Measurements from ENCODE around the gene CDKAL1.
A peak's percentile ranks its signal among the peaks of the same experiment; 100 is the strongest.
"Not testable (repeated sequence)": the region's sequence is repeated elsewhere in the genome, so short reads cannot be mapped to it uniquely, and the experiment has no call there.

Gene CDKAL1

DNA sequence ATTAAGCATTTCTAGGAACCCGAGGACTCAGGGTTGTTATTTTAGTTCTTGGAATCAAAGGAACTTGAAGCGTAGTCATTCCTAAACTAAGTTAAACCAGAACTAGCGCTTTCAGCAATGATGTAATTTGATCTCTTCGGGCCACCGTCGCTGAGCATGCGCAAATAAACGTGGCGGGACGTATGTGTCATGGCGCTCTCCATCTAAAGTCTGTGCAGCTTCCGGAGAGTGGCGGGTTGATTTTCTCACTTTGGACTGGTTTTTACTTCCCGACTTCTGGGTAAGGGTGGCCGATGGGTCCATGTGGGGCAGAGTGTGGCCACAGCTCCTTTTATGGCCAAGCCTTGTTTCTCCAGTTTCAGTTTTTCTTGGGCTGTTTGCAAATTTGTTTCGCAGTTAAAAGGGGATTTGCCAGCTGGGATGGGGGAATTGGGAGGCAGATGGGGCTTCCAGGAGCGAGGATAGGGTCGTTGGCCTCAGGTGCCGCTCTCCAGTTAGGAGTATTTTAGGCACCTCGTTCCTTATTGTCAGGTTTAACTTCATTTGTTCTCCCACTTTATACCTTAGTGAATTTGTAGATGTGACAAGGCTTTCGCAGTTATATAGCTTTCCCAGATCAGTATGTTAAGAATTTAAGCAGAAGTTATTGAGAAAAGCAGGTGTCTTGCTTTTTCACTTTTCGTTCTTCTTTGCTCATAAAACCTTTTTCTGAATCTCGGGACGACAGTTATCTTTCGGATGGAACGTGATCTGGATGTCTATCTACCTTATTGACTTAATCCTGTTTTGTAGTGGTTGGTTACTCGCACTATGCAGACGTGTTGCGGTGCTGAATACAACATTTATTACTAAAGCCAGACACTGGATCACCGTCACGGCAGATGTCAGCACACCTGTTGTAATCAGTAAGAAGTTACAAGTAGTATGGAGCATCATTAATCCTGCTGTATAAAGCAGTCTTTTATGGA is at the start of gene CDKAL1:
TSS of gene CDKAL1 (plus strand) at position 163 of the 968 bp plus-strand sequence. CDS start 11,894 bp downstream, outside the sequence.
- peak within 1 kb of the TSS; percentile 86 to 95 for H3K9ac ChIP-seq (ENCODE audit: low read length in 2 of 2)
- H3K27me3 ChIP-seq (ENCODE audit: control insufficient read depth in 1 of 2, insufficient read depth in 2 of 2, low read length in 2 of 2): no peaks in the 10 kb centered on the region
- no peaks in the 10 kb centered on the region for H3K9me3 ChIP-seq (ENCODE audit: control insufficient read depth in 2 of 2, low read length in 2 of 2)
- peak within 1 kb of the TSS; percentile 91 to 94 for H3K4me3 ChIP-seq (ENCODE audit: low read length in 2 of 2)
- peaks cover 4% of the 10 kb centered on the region in 2 donors for H3K36me3 ChIP-seq (ENCODE audit: control insufficient read depth in 2 of 2, insufficient read depth in 2 of 2, low read length in 2 of 2)
- peaks cover 12% of the 10 kb centered on the region for H3K4me1 ChIP-seq (ENCODE audit: control insufficient read depth, insufficient read depth, low read length)
- peak within 1 kb of the TSS; percentile 83 for H3K27ac ChIP-seq (ENCODE audit: low read length)

DNA sequence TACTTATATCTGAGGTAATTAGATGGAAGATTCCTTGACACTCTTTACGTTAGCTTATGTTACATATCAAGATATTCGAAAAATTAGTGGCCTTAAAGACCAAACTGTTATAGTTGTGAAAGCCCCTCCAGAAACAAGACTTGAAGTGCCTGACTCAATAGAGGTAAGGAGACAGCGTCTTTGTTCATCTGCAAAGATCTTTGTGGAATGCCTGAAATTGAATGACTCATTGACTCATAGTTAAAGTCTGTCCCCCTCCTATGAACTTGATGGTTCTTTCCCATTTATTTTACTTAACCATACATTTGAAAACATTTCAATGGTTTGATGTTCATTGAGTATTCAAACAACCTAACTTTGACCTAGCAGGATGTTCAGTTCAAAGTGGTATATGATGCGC is 47.6 kb upstream of the CDKAL1 start:
- Histone ChIP-seq H3K27me3 (ENCODE audit: control insufficient read depth in 1 of 2, insufficient read depth in 2 of 2, low read length in 2 of 2) (no peaks in the 10 kb centered on the region), H3K27ac (ENCODE audit: low read length) (no peak overlapping the region), H3K4me1 (ENCODE audit: control insufficient read depth, insufficient read depth, low read length) (no peaks in the 10 kb centered on the region), H3K9ac (ENCODE audit: low read length in 2 of 2) (no peak overlapping the region), H3K4me3 (ENCODE audit: low read length in 2 of 2) (no peak overlapping the region), H3K9me3 (ENCODE audit: control insufficient read depth in 2 of 2, low read length in 2 of 2) (no peaks in the 10 kb centered on the region), H3K36me3 (ENCODE audit: control insufficient read depth in 2 of 2, insufficient read depth in 2 of 2, low read length in 2 of 2) (peaks cover 10 to 11% of the 10 kb centered on the region in 2 donors)

DNA sequence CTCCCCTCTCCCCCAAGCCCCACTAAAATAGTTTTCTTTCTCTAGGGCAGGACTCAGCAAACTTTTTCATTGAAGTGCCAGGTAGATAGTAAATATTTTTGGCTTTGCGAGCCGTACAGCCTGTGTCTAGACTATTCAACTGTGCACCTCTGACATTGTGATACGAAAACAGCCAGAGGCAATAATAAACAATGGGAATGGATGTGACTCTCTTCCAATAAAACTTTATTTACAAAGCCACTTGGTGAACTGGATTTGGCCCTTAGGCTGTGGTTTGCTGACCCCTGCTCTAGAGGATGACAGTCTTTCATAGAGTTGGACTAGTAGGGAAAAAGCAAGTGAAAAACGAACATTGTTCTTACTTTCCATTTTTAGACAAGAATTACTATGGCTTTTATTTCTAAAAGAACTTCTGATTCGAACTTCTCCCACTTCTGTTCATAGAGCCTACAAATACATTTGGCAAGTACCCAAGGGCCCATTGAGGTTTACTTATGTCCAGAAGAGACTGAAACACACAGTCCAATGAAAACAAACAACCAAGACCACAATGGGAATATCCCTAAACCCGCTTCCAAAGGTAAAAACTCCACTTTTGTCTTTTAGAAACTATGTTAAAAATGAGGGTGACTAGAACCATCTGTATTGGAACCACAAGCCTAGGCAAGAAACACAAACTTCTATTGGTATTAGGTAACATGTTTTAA is 46.4 kb upstream of the CDKAL1 start:
- Histone ChIP-seq H3K9ac (ENCODE audit: low read length in 2 of 2) (no peak overlapping the region), H3K36me3 (ENCODE audit: control insufficient read depth in 2 of 2, insufficient read depth in 2 of 2, low read length in 2 of 2) (peaks cover 8 to 10% of the 10 kb centered on the region in 2 donors), H3K4me3 (ENCODE audit: low read length in 2 of 2) (no peak overlapping the region), H3K9me3 (ENCODE audit: control insufficient read depth in 2 of 2, low read length in 2 of 2) (no peaks in the 10 kb centered on the region), H3K27me3 (ENCODE audit: control insufficient read depth in 1 of 2, insufficient read depth in 2 of 2, low read length in 2 of 2) (no peaks in the 10 kb centered on the region), H3K27ac (ENCODE audit: low read length) (no peak overlapping the region), H3K4me1 (ENCODE audit: control insufficient read depth, insufficient read depth, low read length) (no peaks in the 10 kb centered on the region)

- no peak overlapping the region for H3K9ac ChIP-seq (ENCODE audit: low read length in 2 of 2)
- no peaks in the 10 kb centered on the region for H3K4me1 ChIP-seq (ENCODE audit: control insufficient read depth, insufficient read depth, low read length)
- no peak overlapping the region for H3K4me3 ChIP-seq (ENCODE audit: low read length in 2 of 2)
- no peaks in the 10 kb centered on the region for H3K9me3 ChIP-seq (ENCODE audit: control insufficient read depth in 2 of 2, low read length in 2 of 2)
- H3K36me3 ChIP-seq (ENCODE audit: control insufficient read depth in 2 of 2, insufficient read depth in 2 of 2, low read length in 2 of 2): peaks cover 4 to 10% of the 10 kb centered on the region in 2 donors
- no peak overlapping the region for H3K27ac ChIP-seq (ENCODE audit: low read length)
- no peaks in the 10 kb centered on the region for H3K27me3 ChIP-seq (ENCODE audit: control insufficient read depth in 1 of 2, insufficient read depth in 2 of 2, low read length in 2 of 2)
These were observed 43.7 kb upstream of the CDKAL1 start for GRCh38 chr6:20490591-20490990.

GRCh38 chr6:20492099-20492498 is 42.2 kb upstream of the CDKAL1 start:
- no peaks in the 10 kb centered on the region for H3K27me3 ChIP-seq (ENCODE audit: control insufficient read depth in 1 of 2, insufficient read depth in 2 of 2, low read length in 2 of 2)
- H3K27ac ChIP-seq (ENCODE audit: low read length): no peak overlapping the region
- no peaks in the 10 kb centered on the region for H3K4me1 ChIP-seq (ENCODE audit: control insufficient read depth, insufficient read depth, low read length)
- no peaks in the 10 kb centered on the region for H3K9me3 ChIP-seq (ENCODE audit: control insufficient read depth in 2 of 2, low read length in 2 of 2)
- no peak overlapping the region for H3K4me3 ChIP-seq (ENCODE audit: low read length in 2 of 2)
- H3K9ac ChIP-seq (ENCODE audit: low read length in 2 of 2): no peak overlapping the region
- peaks cover 4 to 10% of the 10 kb centered on the region in 2 donors for H3K36me3 ChIP-seq (ENCODE audit: control insufficient read depth in 2 of 2, insufficient read depth in 2 of 2, low read length in 2 of 2)

DNA sequence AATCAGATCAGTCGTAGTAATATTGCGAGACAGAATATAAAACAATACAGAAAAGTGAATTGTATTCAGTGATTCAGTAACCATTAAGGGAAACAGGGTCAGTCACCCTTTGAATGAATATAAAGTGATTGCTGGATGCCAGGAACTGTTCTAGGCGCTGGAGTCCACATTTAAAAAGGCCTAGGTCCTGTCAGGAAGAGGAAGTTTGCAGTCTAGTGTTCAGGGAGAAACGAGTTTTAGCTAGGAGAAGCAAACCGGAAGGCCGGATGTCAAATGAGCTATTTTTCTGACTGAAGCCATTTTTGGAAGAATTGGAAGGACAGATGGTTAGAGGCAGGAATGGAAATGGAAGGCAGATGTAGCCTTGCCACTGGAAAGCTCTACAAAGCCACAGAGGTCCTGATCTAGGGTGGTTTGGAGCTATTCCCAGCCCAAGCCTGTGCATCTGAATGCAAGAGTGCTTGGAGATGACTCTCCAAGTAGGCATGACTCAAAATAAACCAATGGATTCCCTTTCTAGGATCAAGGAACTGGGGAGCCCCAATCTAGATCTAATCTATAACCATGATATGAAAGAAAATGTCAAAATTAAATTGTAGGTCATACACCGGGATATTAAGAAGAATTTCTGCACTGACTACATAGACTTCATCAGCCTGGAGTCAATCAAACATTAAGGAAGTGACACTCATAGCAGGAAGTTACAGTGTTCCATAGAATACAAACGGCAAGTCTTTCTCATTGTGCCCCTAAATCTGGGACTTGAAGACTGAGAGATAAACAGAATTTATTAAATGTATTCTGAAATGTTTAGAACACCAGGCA is 36.8 kb upstream of the CDKAL1 start:
- no peak overlapping the region for H3K4me3 ChIP-seq (ENCODE audit: low read length in 2 of 2)
- no peak overlapping the region for H3K9ac ChIP-seq (ENCODE audit: low read length in 2 of 2)
- H3K27ac ChIP-seq (ENCODE audit: low read length): no peak overlapping the region
- no peaks in the 10 kb centered on the region for H3K36me3 ChIP-seq (ENCODE audit: control insufficient read depth in 2 of 2, insufficient read depth in 2 of 2, low read length in 2 of 2)
- H3K9me3 ChIP-seq (ENCODE audit: control insufficient read depth in 2 of 2, low read length in 2 of 2): no peaks in the 10 kb centered on the region
- H3K27me3 ChIP-seq (ENCODE audit: control insufficient read depth in 1 of 2, insufficient read depth in 2 of 2, low read length in 2 of 2): no peaks in the 10 kb centered on the region
- H3K4me1 ChIP-seq (ENCODE audit: control insufficient read depth, insufficient read depth, low read length): no peaks in the 10 kb centered on the region

DNA sequence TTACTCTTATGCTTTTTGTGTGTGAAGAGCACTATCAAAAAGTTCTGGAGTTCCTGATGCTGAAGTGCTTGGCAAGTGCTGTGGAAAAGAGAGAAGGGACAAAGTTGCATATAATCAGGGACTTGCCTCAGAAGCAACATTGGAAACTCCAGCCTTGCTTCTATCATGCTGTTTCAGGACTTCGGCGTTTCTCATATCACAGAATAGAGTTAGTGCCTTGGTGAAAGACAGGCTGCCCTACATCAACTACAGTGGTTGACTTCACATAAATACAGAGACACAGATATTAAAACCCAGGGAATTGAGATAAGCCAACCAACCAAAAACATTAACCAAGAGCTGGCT is 36.2 kb upstream of the CDKAL1 start:
- no peaks in the 10 kb centered on the region for H3K36me3 ChIP-seq (ENCODE audit: control insufficient read depth in 2 of 2, insufficient read depth in 2 of 2, low read length in 2 of 2)
- H3K9me3 ChIP-seq (ENCODE audit: control insufficient read depth in 2 of 2, low read length in 2 of 2): no peaks in the 10 kb centered on the region
- no peak overlapping the region for H3K9ac ChIP-seq (ENCODE audit: low read length in 2 of 2)
- no peaks in the 10 kb centered on the region for H3K4me1 ChIP-seq (ENCODE audit: control insufficient read depth, insufficient read depth, low read length)
- no peak overlapping the region for H3K27ac ChIP-seq (ENCODE audit: low read length)
- no peak overlapping the region for H3K4me3 ChIP-seq (ENCODE audit: low read length in 2 of 2)
- no peaks in the 10 kb centered on the region for H3K27me3 ChIP-seq (ENCODE audit: control insufficient read depth in 1 of 2, insufficient read depth in 2 of 2, low read length in 2 of 2)

- Histone ChIP-seq H3K9ac (ENCODE audit: low read length in 2 of 2) (no peak overlapping the region), H3K27me3 (ENCODE audit: control insufficient read depth in 1 of 2, insufficient read depth in 2 of 2, low read length in 2 of 2) (no peaks in the 10 kb centered on the region), H3K4me1 (ENCODE audit: control insufficient read depth, insufficient read depth, low read length) (no peaks in the 10 kb centered on the region), H3K4me3 (ENCODE audit: low read length in 2 of 2) (no peak overlapping the region), H3K27ac (ENCODE audit: low read length) (no peak overlapping the region), H3K36me3 (ENCODE audit: control insufficient read depth in 2 of 2, insufficient read depth in 2 of 2, low read length in 2 of 2) (no peaks in the 10 kb centered on the region), H3K9me3 (ENCODE audit: control insufficient read depth in 2 of 2, low read length in 2 of 2) (no peaks in the 10 kb centered on the region)
These were observed 25.0 kb upstream of the CDKAL1 start for GRCh38 chr6:20509212-20509611.

- Histone ChIP-seq H3K9me3 (ENCODE audit: control insufficient read depth in 2 of 2, low read length in 2 of 2) (no peaks in the 10 kb centered on the region), H3K27me3 (ENCODE audit: control insufficient read depth in 1 of 2, insufficient read depth in 2 of 2, low read length in 2 of 2) (no peaks in the 10 kb centered on the region), H3K4me1 (ENCODE audit: control insufficient read depth, insufficient read depth, low read length) (no peaks in the 10 kb centered on the region), H3K4me3 (ENCODE audit: low read length in 2 of 2) (no peak overlapping the region), H3K27ac (ENCODE audit: low read length) (no peak overlapping the region), H3K9ac (ENCODE audit: low read length in 2 of 2) (no peak overlapping the region), H3K36me3 (ENCODE audit: control insufficient read depth in 2 of 2, insufficient read depth in 2 of 2, low read length in 2 of 2) (no peaks in the 10 kb centered on the region)
These were observed 22.4 kb upstream of the CDKAL1 start for GRCh38 chr6:20511852-20512251.

GRCh38 chr6:20525208-20525607 is 9.0 kb upstream of the CDKAL1 start:
- not testable (repeated sequence) for H3K36me3 ChIP-seq (ENCODE audit: control insufficient read depth in 2 of 2, insufficient read depth in 2 of 2, low read length in 2 of 2); H3K27me3 ChIP-seq (ENCODE audit: control insufficient read depth in 1 of 2, insufficient read depth in 2 of 2, low read length in 2 of 2); H3K9ac ChIP-seq (ENCODE audit: low read length in 2 of 2); H3K27ac ChIP-seq (ENCODE audit: low read length); H3K4me1 ChIP-seq (ENCODE audit: control insufficient read depth, insufficient read depth, low read length); H3K4me3 ChIP-seq (ENCODE audit: low read length in 2 of 2); H3K9me3 ChIP-seq (ENCODE audit: control insufficient read depth in 2 of 2, low read length in 2 of 2)
